ENCODE measurements around the gene MTHFD1.
A peak's percentile ranks its signal among the peaks of the same experiment; 100 is the strongest.

The MTHFD1 gene

DNA sequence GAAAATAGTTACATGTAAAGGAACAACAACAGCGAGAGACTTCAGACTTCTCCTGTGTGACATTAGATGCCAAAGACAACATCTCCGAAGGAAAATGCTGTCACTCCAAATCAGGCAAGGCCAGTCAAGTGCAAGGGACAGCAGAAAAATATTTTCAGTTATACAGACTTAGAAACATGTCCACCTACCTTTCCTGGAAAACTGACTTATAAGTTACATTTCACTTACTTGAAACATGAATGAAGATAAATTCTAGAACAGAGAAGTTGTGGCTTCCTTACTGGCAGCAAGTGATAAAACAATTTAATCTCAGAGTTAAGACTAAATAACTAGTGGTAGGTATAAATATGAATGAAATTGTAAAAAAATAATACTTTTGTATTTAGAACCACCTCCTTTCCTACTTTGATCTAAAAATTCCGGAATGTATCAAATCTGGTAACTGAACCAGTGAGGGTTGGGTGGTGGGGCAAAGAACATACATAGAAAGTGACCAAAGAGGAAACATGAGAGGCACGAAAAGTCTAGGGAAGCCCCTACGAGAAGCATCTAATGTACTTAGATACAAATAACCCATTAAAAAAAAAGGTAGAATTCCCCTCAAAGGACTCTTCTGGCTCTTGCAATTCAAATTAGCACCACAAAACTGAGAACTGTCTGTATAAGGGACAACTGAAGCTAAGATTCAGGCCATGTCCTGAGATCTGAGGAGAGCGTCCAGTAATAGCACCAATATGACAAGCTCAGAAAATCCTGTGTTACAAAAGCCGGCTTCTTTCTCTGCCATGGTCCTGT lies 21.2 kb downstream of the MTHFD1 start:
- DNase-seq = no peak

DNA sequence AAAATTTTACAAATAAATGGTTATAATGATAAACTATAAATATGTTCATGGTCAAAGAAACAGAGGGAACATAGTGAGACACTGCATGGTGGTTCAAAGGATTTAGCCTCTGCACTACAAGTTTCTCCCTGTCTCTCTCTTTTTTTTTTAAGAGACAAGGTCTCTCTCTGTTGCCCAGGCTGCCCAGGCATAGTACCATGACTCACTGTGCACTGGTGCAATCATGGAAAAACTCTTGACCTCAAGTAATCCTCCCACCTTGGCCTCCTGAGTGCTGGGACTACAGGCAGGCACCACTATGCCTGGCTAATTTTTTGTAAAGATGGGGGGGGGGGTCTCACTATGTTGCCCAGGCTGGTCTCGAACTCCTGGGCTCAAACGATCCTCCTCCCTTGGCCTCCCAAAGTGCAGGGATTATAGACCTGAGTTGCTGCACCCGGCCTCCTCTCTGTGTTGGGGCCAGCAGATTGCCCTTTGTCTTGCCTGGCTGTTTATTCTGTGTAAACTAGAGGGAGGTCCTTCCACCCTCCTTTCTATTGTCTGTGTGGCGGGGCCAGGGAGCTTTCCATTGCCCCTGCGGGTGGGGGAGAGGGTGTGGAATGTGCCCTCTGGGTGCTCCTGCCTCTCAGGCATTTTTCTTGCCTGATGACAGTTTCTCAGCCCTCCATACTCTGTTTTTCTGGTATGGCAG lies 22.1 kb downstream of the MTHFD1 start:
- DNase-seq = peak; percentile 53

DNA sequence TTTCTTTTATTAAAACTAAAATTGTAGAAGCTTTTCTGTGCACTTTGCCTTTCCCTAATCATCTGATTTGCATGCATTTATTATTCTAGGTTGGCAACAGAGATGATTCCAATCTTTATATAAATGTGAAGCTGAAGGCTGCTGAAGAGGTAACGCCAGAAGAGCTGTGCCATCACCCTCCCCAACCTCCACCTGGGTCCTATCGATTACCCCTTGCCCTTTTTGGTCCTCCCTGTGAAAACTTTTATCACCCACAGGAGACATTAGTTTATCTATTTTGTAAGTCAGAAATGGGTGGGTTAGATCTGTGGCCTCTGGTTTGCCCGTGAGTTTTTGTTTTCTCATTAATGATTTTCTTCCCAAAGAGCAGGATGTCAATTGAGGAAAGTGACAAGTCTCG lies 22.8 kb downstream of the MTHFD1 start:
- no peak for DNase-seq

DNA sequence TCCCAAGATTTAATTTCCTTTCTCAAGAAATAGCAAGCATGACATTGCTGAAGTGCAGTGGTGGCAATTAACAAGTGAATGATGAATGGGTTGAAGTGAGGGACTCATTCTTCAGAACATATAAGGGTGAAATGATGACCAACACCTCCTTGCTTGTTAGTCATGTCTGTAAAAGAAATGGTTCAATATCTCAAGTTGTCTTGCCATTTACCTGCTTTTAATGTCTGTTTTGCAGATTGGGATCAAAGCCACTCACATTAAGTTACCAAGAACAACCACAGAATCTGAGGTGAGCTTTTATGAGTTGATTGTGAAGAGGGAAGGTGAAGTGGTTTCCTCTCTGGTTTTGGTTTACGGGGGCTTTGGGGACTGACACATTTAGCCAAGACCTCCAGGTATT lies 24.1 kb downstream of the MTHFD1 start:
- DNase-seq = no peak

DNA sequence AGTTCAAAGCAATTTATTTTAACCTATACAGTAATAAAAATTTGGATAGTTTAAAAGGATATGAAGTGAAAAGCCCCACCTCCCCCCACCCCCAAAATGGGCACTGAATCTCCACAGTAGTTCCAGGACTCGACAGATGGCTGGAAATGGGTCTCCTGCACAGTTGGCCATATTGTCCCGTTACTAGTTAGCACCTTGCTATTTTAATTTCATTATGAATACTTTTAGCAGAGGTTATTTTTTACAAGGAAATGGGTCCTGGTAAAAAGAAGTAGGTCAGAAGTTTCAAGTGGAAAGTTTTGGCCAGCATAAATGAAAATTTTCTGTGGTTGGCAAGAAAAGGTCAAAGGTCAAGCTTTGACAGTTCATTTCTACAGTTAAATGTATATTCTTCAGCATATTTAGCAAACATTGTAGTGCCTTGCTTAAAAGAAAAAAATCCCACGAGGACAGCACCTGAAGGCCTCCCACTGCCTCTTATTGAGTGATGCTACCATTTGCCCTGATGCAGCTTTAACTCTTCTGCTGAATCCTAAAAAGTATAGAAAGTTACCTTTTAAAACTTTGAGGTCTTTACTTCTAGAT lies 28.3 kb downstream of the MTHFD1 start:
- no peak for DNase-seq

DNA sequence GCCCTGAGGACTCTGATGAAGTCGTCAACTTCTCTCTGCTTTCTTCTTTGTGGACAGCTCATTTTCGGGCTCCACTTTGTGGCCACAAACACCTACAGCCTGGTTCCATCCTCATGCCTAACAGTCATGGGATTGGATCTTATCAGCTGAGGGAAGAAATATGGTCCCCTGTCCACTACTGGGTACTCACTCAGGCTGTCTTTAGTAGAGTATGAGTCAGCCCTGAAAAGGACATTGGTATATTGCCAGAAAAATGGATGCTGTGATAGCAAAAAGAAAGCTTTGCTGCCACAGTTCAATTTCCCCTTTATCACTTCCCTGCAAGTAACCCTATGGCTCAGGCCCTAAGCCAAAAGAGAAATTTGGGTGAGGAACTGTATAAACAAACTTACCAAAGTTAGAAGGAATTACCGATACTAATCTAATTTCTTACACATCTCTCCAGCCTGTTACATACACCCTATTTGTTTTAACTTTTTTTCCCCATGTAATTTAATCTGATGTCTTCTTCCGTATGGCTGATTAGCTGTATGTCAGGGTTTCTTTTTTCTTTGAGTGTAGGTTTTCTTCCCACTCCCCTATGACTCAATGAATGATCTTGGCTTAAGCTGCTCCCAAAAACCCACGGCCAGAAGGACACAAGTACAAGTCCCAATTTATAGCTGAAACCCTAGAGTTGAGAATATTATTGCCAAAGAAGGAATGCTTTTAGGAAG lies 29.1 kb downstream of the MTHFD1 start:
- peak; percentile 43 for DNase-seq

DNA sequence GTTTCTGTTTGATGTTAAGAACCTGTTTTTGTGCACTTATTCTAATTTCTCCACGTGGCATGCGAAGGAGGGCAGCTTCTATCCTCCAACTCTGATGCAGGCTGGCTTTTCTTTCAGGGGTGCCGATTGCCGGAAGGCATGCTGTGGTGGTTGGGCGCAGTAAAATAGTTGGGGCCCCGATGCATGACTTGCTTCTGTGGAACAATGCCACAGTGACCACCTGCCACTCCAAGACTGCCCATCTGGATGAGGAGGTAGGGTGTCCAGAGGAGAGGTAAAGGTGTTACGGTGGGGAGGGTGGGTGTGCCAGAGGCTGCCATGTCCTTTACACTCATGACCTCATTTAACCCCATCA lies 29.6 kb downstream of the MTHFD1 start:
- DNase-seq = no peak

DNA sequence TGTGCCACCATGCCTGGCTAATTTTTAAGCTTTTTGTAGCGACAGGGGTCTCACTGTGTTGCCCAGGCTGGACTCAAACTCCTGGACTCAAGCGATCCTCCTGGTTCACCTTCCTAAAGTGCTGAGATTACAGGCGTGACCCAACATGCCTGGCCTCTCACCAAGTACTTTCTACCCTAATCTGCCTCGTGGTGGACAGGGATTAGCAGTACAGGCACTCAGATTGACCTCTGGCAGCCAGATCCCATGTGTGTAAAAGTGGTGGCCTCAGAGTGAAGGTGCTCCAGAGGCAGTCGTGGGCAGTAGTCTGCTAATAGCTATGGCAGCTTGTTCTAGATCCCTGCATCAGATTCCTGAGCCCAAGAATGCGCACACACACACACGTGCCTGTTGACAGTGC lies 30.9 kb downstream of the MTHFD1 start:
- no peak for DNase-seq

DNA sequence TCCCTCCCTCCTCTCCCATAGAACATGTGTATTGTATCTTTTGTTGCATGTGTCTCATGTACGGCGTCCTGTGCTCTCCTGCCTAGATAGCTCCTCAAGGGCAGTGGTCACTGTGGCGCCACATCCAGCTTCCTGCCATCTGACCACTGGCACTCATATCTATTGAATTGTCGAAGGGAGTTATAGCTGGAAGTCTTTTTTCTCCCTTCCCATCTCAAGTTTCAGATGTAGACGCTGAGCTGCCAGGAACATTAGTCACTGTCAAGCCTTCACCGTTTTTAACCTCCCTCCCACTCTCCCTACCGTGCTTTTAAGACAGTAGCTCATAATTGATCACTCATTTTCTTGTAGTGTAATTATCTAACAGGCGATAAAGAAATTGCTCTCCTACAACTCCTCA lies 33.0 kb downstream of the MTHFD1 start:
- DNase-seq = peak; percentile 73

DNA sequence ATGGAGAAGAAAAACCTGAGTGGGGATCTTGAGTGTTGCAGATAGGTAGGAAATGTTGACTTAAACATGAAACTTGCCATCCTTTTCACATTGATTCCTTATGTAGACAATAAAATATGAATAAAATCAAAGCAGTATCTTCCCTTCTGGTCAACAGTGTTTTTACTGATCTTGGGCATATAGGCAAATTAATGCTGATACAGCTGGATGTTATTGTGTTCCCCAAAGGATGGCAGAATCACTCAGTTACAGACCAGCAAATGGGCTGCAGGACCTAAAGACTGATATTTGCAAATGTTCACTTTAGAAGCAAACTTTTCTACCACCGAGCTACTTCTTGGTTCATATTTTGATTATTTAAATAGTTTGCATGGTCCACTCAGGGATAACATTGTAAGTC lies 33.9 kb downstream of the MTHFD1 start:
- DNase-seq = no peak

DNA sequence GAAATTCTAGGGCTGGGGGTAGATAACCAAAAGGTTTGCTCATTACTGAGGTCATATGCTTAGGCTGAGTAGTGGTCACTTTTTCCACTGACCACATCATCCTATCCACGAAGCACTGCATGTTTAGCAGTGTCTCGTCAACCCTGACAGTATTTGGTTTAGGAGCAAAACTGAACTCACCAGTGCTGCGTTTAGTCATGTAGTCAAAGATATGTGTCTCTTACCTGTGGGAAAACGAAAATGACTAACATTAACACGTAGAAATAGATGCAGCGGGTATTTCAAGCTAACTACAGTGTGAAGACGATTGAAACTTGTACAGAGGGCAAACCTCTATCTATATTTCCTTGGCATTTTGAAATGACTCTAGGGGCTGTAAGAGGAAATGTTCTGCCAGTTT lies 34.6 kb downstream of the MTHFD1 start:
- no peak for DNase-seq

DNA sequence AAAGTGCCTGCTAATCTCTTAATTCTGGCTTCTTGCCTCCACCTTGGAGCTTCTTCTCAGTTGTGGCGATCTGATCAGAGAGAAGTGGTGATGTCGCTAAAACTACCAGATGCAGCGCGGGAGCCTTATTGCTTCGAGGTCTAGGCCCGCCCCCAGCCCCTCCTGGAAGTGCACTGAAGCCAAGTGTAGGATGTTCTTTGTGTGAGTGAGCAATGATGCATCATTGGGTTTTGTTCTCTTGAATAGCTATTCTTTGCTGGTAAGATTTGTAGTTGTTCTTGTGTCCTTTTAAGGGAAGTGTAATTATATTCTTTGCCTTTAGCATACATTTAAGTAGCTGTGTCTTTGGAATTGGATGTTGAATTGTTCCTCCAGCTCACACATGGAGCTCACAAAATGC lies 35.8 kb downstream of the MTHFD1 start:
- DNase-seq = peak; percentile 67

DNA sequence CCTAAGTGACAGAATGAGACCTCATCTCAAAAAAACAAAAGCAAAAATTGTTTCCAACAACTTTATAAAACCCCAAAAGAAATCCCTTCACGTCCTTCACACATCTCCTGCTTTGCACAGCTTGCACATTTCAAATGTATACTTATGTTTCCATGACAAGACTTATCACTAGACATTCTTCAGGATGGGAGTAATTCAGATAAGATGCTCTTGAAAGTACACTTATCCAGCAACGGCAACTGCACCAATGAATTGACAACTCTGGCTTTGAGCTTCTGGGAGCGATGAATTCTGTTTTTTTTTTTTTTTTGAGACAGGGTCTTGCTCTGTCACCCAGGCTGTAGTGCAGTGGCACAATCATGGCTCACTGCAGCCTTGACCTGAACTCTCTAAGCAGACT lies 46.4 kb downstream of the MTHFD1 start:
- no peak for DNase-seq

DNA sequence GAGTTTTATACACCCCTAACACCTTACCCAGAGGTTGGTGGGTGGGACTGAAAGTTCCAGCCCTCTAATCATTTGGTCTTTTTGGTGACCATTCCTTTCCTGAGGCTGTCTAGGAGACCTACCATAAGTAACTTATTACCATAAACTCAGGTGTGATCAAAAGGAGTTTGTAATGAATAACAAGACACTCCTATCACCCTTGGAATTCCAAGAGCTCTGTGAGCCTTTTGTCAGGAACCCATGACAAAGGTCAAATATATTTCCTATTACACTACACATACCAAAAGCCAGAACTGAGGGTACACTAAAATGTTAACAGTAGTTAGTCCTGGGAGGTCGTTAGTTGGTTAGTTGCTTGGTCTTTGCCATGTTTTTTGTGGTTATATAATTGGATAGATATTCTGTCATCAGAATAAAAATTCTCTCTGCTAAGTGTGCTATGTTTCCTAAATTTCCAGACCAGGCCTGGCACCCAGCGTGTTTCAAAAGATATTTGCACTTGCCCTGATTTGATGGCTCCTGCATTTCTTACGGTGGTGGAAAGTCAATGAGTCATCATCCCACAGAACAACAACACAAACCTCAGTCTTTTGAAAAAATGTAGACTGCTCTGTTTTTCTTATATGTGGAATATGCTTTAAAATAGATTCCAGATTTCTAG lies 50.2 kb downstream of the MTHFD1 start:
- DNase-seq = peak; percentile 84

DNA sequence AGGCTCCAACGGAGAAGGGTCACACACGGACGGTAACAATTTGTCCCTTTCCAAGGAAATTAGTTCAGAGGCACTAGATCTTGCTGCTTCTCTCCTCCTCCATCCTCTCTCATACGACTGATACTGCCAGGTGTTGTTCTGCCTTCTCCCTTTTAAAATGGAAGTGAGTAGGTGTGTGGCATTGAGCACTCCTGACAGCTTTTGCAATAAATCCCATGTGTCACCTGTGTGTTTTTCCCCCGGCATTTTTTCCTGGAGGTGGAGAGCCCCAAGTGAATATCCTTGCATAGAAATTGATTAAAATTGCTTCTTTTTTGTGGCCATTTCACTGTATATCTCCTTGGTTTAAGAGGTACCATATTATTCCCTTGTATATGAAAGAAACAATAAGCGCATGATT lies 51.0 kb downstream of the MTHFD1 start:
- no peak for DNase-seq

DNA sequence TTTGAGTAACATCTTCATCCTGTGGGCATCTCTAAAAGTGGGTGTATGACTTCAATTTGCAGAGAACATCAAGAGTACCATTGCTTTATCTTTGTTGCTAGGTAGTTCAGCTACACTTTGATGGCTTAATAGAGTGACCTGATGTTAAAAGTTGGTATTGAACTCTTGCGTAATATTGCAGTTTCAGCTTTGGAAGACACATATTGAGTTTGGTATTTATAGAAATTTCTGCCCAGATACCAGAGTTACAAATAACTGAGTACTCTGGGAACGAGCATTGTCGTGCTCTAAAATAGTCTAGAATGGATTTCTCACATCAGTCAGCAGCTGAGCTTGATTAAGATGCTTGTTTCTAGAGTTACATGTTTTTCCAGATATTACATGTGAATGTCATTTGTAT lies 52.3 kb downstream of the MTHFD1 start:
- DNase-seq = peak; percentile 64

DNA sequence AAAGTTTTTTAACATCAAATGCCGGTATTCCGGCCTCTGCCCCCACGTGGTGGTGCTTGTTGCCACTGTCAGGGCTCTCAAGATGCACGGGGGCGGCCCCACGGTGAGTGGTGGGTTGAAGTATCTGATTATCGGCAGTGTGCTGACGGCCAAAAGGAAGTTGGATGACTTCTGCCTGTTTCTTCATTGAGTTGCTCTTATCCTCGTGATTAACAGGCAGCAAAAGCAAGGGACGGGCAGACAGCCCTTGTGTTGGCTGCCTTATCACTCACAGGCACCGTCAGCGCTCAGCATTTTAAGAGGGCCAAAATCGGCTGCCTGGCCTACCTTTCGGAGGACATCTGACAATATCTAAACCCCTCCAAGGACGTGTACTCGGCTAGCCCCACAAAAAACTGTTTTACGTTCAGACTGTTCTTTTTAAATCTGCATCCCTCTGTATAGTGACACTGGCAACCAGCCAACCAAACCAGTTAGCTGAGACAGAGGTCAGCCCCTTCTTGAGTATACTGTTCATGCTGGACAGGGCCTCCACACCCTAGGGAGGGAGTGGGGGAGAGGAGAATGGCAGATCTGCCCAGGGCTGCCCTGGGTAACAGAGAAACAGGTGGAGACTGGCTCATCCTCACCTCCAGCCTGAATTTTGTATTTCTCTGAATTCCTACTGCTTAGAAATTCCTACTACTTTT lies 54.3 kb downstream of the MTHFD1 start:
- DNase-seq = no peak

DNA sequence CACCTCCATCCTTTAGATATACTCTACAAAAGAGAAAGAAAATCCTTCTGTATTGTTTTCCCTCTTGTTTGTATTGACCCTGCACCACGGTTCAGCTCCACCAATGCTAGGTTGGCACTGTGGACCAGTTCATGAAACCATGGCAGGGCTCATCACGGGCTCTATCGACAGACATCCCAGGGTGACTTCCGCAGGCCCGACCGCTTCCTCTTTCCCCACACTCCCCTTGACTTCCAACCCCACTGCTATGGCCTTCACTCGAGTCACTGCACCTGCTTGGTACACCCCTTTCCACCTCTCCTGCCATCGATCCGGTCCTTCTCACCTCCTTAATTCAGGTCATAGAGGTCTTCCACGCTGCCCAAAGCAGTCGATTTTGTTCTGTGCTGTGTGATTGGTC lies 56.0 kb downstream of the MTHFD1 start:
- no peak for DNase-seq

DNA sequence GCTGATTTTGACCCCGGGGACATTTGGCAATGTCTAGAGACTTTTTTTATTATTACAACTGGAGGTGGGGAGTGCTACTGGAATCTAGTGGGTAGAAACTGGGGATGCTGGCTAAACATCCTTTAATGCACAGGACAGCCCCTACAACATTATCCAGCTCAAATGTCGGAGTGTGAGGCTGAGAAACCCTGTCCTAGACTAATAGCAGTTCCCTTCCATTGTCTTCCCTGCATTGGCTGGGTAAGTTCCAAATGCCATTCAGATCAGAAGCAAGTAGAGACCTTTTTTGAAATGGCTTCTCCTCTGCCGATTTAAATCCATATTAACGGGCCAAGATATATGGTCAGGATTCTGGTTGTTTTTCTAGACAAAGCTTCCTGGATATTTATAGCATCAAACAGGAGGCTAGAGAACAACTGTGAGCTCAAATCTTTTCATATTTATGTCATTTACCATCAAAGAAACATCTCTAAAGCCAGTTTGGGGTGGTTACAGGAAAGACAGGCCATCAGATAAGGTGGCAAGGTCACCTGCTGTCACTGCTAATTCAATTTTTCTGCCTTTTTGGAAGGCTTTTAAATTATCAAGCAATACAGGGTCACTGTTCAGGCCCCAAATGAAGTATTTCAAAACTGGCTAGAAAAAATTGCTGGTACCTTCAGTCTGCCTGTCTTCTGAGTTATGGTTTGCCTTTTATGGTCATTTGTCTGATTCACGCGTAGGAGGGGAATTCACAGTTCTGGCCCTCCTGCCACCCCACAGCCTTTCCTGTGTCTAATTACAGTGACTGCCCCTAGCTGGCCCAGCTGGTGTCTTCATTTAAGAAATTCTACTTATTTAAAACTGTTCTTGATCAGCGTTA lies 57.1 kb downstream of the MTHFD1 start:
- DNase-seq = peak; percentile 91

DNA sequence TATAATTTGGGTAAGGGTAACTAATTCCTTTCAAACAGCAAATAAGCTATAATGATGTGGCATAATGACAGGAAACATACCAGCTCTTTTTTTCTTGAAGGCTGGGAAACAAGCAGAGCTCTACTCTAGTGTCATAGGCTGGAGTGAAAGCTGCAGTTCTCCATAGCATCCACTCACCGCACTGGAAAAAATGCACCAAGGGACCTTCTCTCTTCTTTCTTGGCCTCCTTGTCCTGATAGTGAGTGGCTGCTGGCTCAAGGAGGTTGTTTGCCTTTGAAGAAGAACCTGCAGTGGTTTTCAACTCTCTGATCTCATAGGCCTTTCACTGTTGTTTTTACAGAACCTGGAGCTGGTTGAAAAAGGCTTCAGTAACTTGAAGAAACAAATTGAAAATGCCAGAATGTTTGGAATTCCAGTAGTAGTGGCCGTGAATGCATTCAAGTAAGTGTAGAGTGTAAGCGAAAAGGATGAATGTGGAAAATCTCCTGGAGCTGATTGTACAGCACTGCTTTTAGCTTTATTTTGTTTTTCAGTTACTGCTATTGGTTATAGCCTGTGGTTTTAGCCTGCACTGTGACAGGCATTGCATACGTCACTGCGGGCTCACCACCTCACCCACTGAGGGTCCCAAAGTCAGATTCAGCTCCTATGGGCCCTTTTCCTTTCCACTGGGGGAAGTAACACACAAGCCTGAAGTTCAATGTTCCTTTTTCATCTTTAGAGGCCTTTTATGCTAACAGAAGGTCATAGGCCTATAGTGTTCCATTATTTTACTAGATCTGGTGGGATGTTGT lies 59.9 kb downstream of the MTHFD1 start:
- no peak for DNase-seq

DNA sequence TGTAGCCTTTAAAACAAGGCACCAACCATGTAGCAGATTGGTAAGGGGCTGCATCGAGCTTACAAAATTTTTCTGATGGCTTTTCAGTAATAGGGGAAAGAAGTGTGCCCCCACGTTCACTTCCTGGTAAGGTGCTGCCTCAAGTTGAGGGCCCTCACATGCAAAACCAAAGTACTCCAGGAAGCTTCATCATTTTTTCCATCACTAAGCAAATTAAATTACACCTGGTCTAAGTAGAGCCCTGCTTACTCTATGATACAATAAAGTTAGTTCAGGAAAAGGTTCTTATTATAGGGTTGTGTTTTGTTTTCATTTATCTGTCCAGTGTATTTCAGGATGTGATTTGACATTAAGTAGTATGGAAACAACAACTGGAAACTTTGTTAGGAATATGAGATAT lies 62.1 kb downstream of the MTHFD1 start:
- no peak for DNase-seq
